ENCODE measurements around the gene COX17.

DNA sequence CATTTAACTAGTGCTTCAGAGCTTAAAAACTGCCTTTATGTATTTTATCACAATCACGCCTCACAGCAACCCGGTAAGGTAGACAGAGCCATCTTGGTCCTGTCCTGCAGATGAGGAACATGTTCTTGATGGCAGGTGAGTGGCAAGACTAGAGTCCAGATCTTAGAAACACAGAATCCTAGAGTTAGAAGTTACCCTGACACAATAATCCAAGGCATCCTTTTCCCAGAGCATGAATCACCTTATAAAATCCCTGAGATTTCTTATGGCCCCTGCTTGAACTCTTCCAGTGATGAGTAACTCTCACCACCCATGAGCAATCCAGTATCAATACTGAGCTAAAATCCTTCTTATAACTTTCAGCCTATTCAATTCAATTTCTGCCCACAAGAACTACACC lies 33.7 kb downstream of the COX17 start:
- TF ChIP-seq, protein P1, sequence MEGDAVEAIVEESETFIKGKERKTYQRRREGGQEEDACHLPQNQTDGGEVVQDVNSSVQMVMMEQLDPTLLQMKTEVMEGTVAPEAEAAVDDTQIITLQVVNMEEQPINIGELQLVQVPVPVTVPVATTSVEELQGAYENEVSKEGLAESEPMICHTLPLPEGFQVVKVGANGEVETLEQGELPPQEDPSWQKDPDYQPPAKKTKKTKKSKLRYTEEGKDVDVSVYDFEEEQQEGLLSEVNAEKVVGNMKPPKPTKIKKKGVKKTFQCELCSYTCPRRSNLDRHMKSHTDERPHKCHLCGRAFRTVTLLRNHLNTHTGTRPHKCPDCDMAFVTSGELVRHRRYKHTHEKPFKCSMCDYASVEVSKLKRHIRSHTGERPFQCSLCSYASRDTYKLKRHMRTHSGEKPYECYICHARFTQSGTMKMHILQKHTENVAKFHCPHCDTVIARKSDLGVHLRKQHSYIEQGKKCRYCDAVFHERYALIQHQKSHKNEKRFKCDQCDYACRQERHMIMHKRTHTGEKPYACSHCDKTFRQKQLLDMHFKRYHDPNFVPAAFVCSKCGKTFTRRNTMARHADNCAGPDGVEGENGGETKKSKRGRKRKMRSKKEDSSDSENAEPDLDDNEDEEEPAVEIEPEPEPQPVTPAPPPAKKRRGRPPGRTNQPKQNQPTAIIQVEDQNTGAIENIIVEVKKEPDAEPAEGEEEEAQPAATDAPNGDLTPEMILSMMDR (IDR thresholded peaks at IDR 0.05; ENCODE audit: low read length) = no peak
- TF ChIP-seq EZH2 (IDR thresholded peaks at IDR 0.05; ENCODE audit: borderline replicate concordance, low read length) = no peak

Measured in OCI-LY1 (cell line).